ENCODE measurements around the gene SEC22A.

SEC22A gene

DNA sequence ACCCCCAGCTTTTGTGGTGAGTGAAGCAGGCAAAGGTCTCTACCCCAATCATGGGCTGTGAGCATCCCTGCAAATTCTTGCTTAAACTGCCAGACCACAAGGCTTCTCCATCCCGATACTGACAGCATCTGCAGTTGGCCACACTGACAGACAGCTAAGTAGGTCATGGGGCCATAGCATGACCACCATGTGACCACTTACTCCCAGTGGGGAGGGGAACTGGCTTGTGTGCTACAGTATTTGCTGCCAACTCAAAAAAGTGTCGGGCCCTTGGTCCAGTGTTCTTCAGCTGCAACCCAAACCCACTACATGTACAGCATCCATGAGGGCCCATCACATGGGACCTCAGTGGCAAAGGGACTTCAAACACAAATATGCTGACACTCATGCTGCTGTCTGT is 103.4 kb downstream of the SEC22A start:
- DNase-seq (ENCODE audit: low read depth in 2 of 2), result no peak

DNA sequence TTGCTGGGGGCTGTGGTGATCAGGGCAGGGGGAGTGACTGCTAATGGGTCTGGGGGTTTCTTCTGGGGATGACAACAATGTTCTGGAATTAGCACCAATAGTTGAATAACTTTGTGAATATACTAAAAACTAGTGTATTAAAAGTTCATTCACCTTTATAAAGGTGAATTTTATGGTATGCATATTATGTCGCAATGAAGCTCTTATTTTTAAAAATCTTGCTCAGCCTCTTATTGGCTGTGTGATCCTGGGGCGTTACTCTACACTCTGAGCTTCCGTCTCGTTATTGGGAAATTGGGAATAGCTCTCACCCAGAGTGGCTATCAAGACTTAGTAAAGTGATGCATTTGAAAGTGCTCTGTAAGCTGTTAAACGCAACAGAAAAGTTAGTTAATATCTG is 105.3 kb downstream of the SEC22A start:
- no peak for DNase-seq (ENCODE audit: low read depth in 2 of 2)

DNA sequence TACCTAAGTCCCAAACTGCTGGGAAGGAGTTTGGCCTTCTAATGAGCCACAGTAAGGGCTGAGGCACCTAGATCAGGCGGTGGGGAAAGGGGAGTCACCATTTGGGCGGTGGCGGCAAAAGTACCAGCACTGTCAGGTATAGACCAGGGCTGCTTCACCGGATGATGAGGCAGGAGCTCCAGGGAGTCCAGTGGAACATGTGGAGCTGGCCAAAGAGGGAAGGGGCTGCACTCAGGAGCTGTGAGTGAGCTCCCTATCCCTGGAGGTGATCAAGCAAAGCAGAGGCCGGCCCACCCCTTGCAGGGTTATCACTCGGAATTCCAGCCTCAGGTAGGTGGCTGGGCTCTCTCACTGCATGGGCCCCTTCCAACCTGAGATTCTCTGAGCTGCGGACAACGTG is 108.4 kb downstream of the SEC22A start:
- DNase-seq (ENCODE audit: low read depth in 2 of 2), result no peak

GRCh38 chr3:123310741-123311140 is 109.0 kb downstream of the SEC22A start:
- DNase-seq (ENCODE audit: low read depth in 2 of 2), result no peak

- no peak for DNase-seq (ENCODE audit: low read depth in 2 of 2)
Measured at GRCh38 chr3:123311201-123311600, 109.5 kb downstream of the SEC22A start.

- no peak for DNase-seq (ENCODE audit: low read depth in 2 of 2)
Measured at GRCh38 chr3:123312331-123313265, 110.9 kb downstream of the SEC22A start.

- no peak for DNase-seq (ENCODE audit: low read depth in 2 of 2)
Measured at GRCh38 chr3:123313889-123314288, 112.1 kb downstream of the SEC22A start.

DNA sequence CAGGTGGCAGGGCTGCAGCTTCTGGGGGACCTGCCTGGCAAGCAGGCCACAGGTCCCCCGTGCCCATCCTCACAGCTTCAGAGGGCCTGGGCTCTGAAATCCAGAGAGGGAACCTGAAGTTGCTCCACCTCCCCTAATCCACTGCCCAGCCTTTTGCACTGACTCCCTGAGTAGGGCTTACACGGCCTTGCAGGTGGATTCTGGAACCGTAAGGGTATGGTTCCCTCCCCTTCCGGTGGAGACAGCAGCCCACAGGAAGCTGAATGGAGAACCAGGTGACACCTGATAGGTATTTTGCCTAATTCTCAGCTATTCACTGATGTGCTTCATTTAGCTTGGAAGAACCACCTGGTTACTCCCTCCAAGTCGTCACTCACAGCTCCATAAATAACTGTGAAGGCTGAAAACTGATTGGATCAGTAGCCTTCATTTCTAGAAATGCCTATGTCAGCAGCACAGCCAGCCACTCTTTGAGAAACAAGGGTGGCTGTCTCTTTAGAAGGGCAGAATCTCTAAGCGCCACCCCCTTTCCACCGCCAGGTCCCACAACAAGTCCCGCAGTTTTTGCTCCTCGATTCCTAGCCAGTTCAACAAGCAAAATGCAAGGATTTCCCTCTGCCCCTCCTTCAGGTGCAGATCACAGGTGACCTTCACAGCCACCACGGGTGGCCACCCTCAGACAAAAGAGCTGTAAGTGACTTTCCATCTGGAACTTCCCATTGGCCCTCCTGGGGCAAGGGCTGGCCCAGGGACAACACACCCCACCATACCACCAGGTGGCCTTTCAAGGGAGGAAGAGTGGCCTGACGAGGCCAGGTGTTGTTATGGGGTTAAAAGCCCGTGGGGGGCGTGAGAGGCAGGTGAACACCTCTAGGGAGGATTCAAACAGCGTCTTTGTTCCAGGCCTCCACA is 112.9 kb downstream of the SEC22A start:
- DNase-seq (ENCODE audit: low read depth in 2 of 2), result no peak

DNA sequence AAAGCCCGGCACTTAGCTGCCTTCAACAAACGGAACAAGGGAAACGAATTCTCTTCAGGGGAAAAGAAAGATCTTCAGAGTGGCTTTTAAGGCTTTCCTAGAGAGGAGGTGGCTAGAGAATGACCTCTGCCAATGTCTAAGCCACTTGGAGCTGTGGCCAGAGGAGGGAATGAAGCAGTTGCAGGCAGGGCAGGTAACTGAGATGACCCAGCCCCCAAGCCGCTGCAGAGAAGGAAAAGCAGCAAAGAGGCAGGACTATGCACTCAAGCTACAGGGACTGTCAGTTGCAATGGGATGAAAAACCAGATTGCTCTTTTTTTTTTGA is 113.5 kb downstream of the SEC22A start:
- no peak for DNase-seq (ENCODE audit: low read depth in 2 of 2)

- no peak for DNase-seq (ENCODE audit: low read depth in 2 of 2)
Measured at GRCh38 chr3:123317716-123318115, 116.0 kb downstream of the SEC22A start.

GRCh38 chr3:123318374-123318773 is 116.6 kb downstream of the SEC22A start:
- no peak for DNase-seq (ENCODE audit: low read depth in 2 of 2)

GRCh38 chr3:123319760-123320159 is 118.0 kb downstream of the SEC22A start:
- DNase-seq (ENCODE audit: low read depth in 2 of 2), result no peak

DNA sequence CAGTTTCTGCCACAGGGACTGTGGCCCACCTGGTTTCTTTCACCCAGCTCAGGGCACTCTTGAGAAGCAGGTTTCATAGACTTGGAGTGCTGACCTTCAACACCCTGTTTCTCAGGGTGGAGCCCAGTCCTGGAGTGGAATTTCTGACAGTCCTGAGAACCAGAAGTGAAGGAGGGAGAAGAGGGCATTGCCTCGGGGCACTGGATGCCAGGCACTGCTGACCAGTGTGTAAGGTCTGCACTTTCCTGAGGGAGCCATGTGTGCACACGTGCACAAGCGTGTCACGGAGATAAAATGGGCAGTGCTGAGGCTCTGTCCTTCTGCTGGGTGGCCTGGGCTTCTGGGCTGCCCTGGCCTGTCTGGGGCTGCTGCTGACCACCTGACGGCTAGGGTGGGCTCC is 118.5 kb downstream of the SEC22A start:
- no peak for DNase-seq (ENCODE audit: low read depth in 2 of 2)

- DNase-seq (ENCODE audit: low read depth in 2 of 2), result no peak
Measured at GRCh38 chr3:123321806-123322205, 120.1 kb downstream of the SEC22A start.

DNA sequence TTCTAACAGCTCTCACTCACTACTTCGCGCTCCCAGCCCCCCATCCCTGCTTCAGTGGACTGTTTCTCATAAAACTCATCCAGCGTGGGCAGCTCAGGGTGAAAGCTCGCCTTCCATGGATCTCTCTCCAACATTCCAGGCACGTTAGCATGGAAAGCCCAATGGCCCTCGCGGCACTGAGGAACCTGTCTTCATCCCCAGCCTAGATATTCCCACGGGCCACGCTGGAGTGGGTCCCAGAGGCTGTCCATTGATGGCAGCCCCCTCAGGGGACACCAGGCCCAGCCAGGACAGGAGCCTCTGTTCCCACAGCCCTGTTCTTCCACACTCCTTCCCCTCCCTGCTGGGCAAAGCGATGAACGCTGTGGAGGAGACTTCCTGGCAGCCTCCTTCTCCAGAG is 121.1 kb downstream of the SEC22A start:
- no peak for DNase-seq (ENCODE audit: low read depth in 2 of 2)
